Prostate gland (tissue), 2 donors: ENCODE data around the gene KLK8.

Experiments used
- POLR2AphosphoS5 ChIP-seq: sonication (generic); formaldehyde crosslinking; IDR thresholded peaks from one replicate; pipeline ENCODE4 v1.6.1; 2017; ENCODE audit warnings: antibody characterized with exemption
- TF ChIP-seq, protein P1 (sequence below), 4 experiments: fragments of 200-600 bp in 2 of 4; fragments of 450-650 bp in 2 of 4; sonication (generic) in 2 of 4; IDR thresholded peaks; 1 replicate in 3 of 4; 2 replicates in 1 of 4; pipeline ENCODE4 v1.5.1; 2016 to 2019; ENCODE audit warnings: antibody characterized with exemption in 4 of 4, mild to moderate bottlenecking in 2 of 4, moderate library complexity in 2 of 4

DNA sequence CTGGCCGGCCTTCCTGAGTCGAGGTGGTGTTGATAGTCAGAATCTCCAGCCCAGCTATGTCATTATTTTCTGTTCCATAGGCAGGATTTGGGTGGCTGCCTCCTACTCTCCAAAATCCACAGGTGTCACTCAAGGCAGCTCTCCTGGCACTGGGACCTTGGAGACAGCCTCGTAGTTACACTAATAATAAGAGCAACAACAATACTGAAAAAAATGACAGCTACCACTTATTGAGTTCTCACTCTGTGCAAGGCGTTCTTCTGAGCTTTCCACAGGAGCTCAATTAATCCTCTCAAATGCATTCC lies 45.6 kb upstream of the KLK8 start:
- TF ChIP-seq POLR2AphosphoS5 = no peak
- TF ChIP-seq, protein P1, sequence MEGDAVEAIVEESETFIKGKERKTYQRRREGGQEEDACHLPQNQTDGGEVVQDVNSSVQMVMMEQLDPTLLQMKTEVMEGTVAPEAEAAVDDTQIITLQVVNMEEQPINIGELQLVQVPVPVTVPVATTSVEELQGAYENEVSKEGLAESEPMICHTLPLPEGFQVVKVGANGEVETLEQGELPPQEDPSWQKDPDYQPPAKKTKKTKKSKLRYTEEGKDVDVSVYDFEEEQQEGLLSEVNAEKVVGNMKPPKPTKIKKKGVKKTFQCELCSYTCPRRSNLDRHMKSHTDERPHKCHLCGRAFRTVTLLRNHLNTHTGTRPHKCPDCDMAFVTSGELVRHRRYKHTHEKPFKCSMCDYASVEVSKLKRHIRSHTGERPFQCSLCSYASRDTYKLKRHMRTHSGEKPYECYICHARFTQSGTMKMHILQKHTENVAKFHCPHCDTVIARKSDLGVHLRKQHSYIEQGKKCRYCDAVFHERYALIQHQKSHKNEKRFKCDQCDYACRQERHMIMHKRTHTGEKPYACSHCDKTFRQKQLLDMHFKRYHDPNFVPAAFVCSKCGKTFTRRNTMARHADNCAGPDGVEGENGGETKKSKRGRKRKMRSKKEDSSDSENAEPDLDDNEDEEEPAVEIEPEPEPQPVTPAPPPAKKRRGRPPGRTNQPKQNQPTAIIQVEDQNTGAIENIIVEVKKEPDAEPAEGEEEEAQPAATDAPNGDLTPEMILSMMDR (IDR thresholded peaks at IDR 0.05) = no peak
